ENCODE measurements around the gene AGBL4.
"Not testable (repeated sequence)": the region's sequence is repeated elsewhere in the genome, so short reads cannot be mapped to it uniquely, and the experiment has no call there.

AGBL4 gene

GRCh38 chr1:49738118-49738517, 285.6 kb downstream of the AGBL4 start:
- DNase-seq = not testable (repeated sequence)

GRCh38 chr1:49728377-49728776, 295.4 kb downstream of the AGBL4 start:
- Histone ChIP-seq H3K4me3 (ENCODE audit: insufficient read depth in 1 of 2, low read depth in 1 of 2, low read length in 2 of 2) (no peak overlapping the region), H2AFZ (ENCODE audit: low read depth, low read length) (no peak overlapping the region)

More at GRCh38 chr1:49738118-49738517, 285.6 kb downstream of the AGBL4 start:
- H3K27ac ChIP-seq (ENCODE audit: low read length, poor library complexity, severe bottlenecking); H3K4me2 ChIP-seq (ENCODE audit: low read length, poor library complexity, severe bottlenecking); H2BK120ac ChIP-seq (ENCODE audit: low read depth, low read length); H3K27me3 ChIP-seq (ENCODE audit: control insufficient read depth in 1 of 2, insufficient read depth in 1 of 2, low read length in 2 of 2); H2AFZ ChIP-seq (ENCODE audit: low read depth, low read length); H3K18ac ChIP-seq (ENCODE audit: low read depth in 1 of 2, low read length in 2 of 2); H3K36me3 ChIP-seq (ENCODE audit: control insufficient read depth in 1 of 2, insufficient read depth in 2 of 2, low read depth in 1 of 2, low read length in 2 of 2); H2BK5ac ChIP-seq (ENCODE audit: low read depth, low read length, poor library complexity, severe bottlenecking); H3K4ac ChIP-seq (ENCODE audit: low read depth in 1 of 2, low read length in 2 of 2); H2BK15ac ChIP-seq (ENCODE audit: low read depth, poor library complexity, severe bottlenecking); H3K23ac ChIP-seq (ENCODE audit: low read length in 2 of 2); H4K91ac ChIP-seq (ENCODE audit: low read length); H3K79me1 ChIP-seq (replicated peaks; ENCODE audit: low read length, poor library complexity, severe bottlenecking); H3K14ac ChIP-seq (ENCODE audit: low read length in 2 of 2); H3K4me3 ChIP-seq (ENCODE audit: insufficient read depth in 1 of 2, low read depth in 1 of 2, low read length in 2 of 2); H2BK12ac ChIP-seq (ENCODE audit: low read length in 2 of 2); H4K8ac ChIP-seq (ENCODE audit: low read length); H3K4me1 ChIP-seq (ENCODE audit: control insufficient read depth, insufficient read depth, low read depth, low read length); H2AK5ac ChIP-seq (ENCODE audit: low read length, severe bottlenecking); H3K9ac ChIP-seq (ENCODE audit: low read length): not testable (repeated sequence)
- 79% methylated on average over 9 of the region's 9 CpGs for WGBS
- peaks cover 26% of the 10 kb centered on the region for H3K9me3 ChIP-seq (ENCODE audit: control insufficient read depth, low read length)

GRCh38 chr1:49723662-49724061, 300.1 kb downstream of the AGBL4 start:
- no peak overlapping the region for H4K8ac ChIP-seq (ENCODE audit: low read length)
- H3K9me3 ChIP-seq (ENCODE audit: control insufficient read depth, low read length) = peaks cover 6% of the 10 kb centered on the region
- no peak overlapping the region for H4K91ac ChIP-seq (ENCODE audit: low read length)
- no peak overlapping the region for H3K23ac ChIP-seq (ENCODE audit: low read length in 2 of 2)
- no peak overlapping the region for H3K14ac ChIP-seq (ENCODE audit: low read length in 2 of 2)
- H3K4me1 ChIP-seq (ENCODE audit: control insufficient read depth, insufficient read depth, low read depth, low read length) = no peaks in the 10 kb centered on the region
- H3K4me3 ChIP-seq (ENCODE audit: insufficient read depth in 1 of 2, low read depth in 1 of 2, low read length in 2 of 2) = no peak overlapping the region
- no peak for DNase-seq
- H3K4ac ChIP-seq (ENCODE audit: low read depth in 1 of 2, low read length in 2 of 2) = no peak overlapping the region
- H2BK5ac ChIP-seq (ENCODE audit: low read depth, low read length, poor library complexity, severe bottlenecking) = no peak overlapping the region
- H3K18ac ChIP-seq (ENCODE audit: low read depth in 1 of 2, low read length in 2 of 2) = no peak overlapping the region
- no peak overlapping the region for H2AFZ ChIP-seq (ENCODE audit: low read depth, low read length)
- H3K79me1 ChIP-seq (replicated peaks; ENCODE audit: low read length, poor library complexity, severe bottlenecking) = no peaks in the 10 kb centered on the region
- no peak overlapping the region for H2AK5ac ChIP-seq (ENCODE audit: low read length, severe bottlenecking)
- WGBS = 92% methylated on average over 1 of the region's 1 CpG
- H3K27me3 ChIP-seq (ENCODE audit: control insufficient read depth in 1 of 2, insufficient read depth in 1 of 2, low read length in 2 of 2) = no peaks in the 10 kb centered on the region
- H3K36me3 ChIP-seq (ENCODE audit: control insufficient read depth in 1 of 2, insufficient read depth in 2 of 2, low read depth in 1 of 2, low read length in 2 of 2) = no peaks in the 10 kb centered on the region
- H3K4me2 ChIP-seq (ENCODE audit: low read length, poor library complexity, severe bottlenecking) = no peak overlapping the region
- no peak overlapping the region for H2BK120ac ChIP-seq (ENCODE audit: low read depth, low read length)
- no peak overlapping the region for H3K9ac ChIP-seq (ENCODE audit: low read length)
- no peak overlapping the region for H2BK12ac ChIP-seq (ENCODE audit: low read length in 2 of 2)
- H3K27ac ChIP-seq (ENCODE audit: low read length, poor library complexity, severe bottlenecking) = no peak overlapping the region
- H2BK15ac ChIP-seq (ENCODE audit: low read depth, poor library complexity, severe bottlenecking) = no peak overlapping the region

More at GRCh38 chr1:49728377-49728776, 295.4 kb downstream of the AGBL4 start:
- Histone ChIP-seq H3K9me3 (ENCODE audit: control insufficient read depth, low read length) (peaks cover 18% of the 10 kb centered on the region), H2AK5ac (ENCODE audit: low read length, severe bottlenecking) (no peak overlapping the region), H2BK120ac (ENCODE audit: low read depth, low read length) (no peak overlapping the region), H3K9ac (ENCODE audit: low read length) (no peak overlapping the region), H3K18ac (ENCODE audit: low read depth in 1 of 2, low read length in 2 of 2) (no peak overlapping the region), H3K14ac (ENCODE audit: low read length in 2 of 2) (no peak overlapping the region), H3K4me2 (ENCODE audit: low read length, poor library complexity, severe bottlenecking) (no peak overlapping the region), H4K8ac (ENCODE audit: low read length) (no peak overlapping the region), H3K79me1 (replicated peaks; ENCODE audit: low read length, poor library complexity, severe bottlenecking) (no peaks in the 10 kb centered on the region), H3K4me1 (ENCODE audit: control insufficient read depth, insufficient read depth, low read depth, low read length) (no peaks in the 10 kb centered on the region), H3K27ac (ENCODE audit: low read length, poor library complexity, severe bottlenecking) (no peak overlapping the region), H3K23ac (ENCODE audit: low read length in 2 of 2) (no peak overlapping the region), H2BK12ac (ENCODE audit: low read length in 2 of 2) (no peak overlapping the region), H3K4ac (ENCODE audit: low read depth in 1 of 2, low read length in 2 of 2) (no peak overlapping the region), H3K27me3 (ENCODE audit: control insufficient read depth in 1 of 2, insufficient read depth in 1 of 2, low read length in 2 of 2) (no peaks in the 10 kb centered on the region), H2BK15ac (ENCODE audit: low read depth, poor library complexity, severe bottlenecking) (no peak overlapping the region), H3K36me3 (ENCODE audit: control insufficient read depth in 1 of 2, insufficient read depth in 2 of 2, low read depth in 1 of 2, low read length in 2 of 2) (no peaks in the 10 kb centered on the region), H4K91ac (ENCODE audit: low read length) (no peak overlapping the region), H2BK5ac (ENCODE audit: low read depth, low read length, poor library complexity, severe bottlenecking) (no peak overlapping the region)
- DNase-seq = no peak
- WGBS = 12% methylated on average over 1 of the region's 1 CpG

GRCh38 chr1:49694251-49694827, 329.4 kb downstream of the AGBL4 start:
- no peak overlapping the region for H3K4me2 ChIP-seq (ENCODE audit: low read length, poor library complexity, severe bottlenecking)
- H4K91ac ChIP-seq (ENCODE audit: low read length) = no peak overlapping the region
- H2AK5ac ChIP-seq (ENCODE audit: low read length, severe bottlenecking) = no peak overlapping the region
- no peak overlapping the region for H3K4ac ChIP-seq (ENCODE audit: low read depth in 1 of 2, low read length in 2 of 2)
- no peak overlapping the region for H2BK5ac ChIP-seq (ENCODE audit: low read depth, low read length, poor library complexity, severe bottlenecking)
- H3K9me3 ChIP-seq (ENCODE audit: control insufficient read depth, low read length) = peaks cover 20% of the 10 kb centered on the region
- no peak for DNase-seq
- no peak overlapping the region for H3K14ac ChIP-seq (ENCODE audit: low read length in 2 of 2)
- H3K27me3 ChIP-seq (ENCODE audit: control insufficient read depth in 1 of 2, insufficient read depth in 1 of 2, low read length in 2 of 2) = no peaks in the 10 kb centered on the region
- H2BK15ac ChIP-seq (ENCODE audit: low read depth, poor library complexity, severe bottlenecking) = no peak overlapping the region
- no peak overlapping the region for H3K23ac ChIP-seq (ENCODE audit: low read length in 2 of 2)
- H3K18ac ChIP-seq (ENCODE audit: low read depth in 1 of 2, low read length in 2 of 2) = no peak overlapping the region
- no peak overlapping the region for H3K27ac ChIP-seq (ENCODE audit: low read length, poor library complexity, severe bottlenecking)
- H3K36me3 ChIP-seq (ENCODE audit: control insufficient read depth in 1 of 2, insufficient read depth in 2 of 2, low read depth in 1 of 2, low read length in 2 of 2) = no peaks in the 10 kb centered on the region
- H3K79me1 ChIP-seq (replicated peaks; ENCODE audit: low read length, poor library complexity, severe bottlenecking) = no peaks in the 10 kb centered on the region
- H3K4me1 ChIP-seq (ENCODE audit: control insufficient read depth, insufficient read depth, low read depth, low read length) = no peaks in the 10 kb centered on the region
- H4K8ac ChIP-seq (ENCODE audit: low read length) = no peak overlapping the region
- 90% methylated on average over 2 of the region's 4 CpGs for WGBS
- H3K4me3 ChIP-seq (ENCODE audit: insufficient read depth in 1 of 2, low read depth in 1 of 2, low read length in 2 of 2) = no peak overlapping the region
- H3K9ac ChIP-seq (ENCODE audit: low read length) = no peak overlapping the region
- no peak overlapping the region for H2BK120ac ChIP-seq (ENCODE audit: low read depth, low read length)
- H2AFZ ChIP-seq (ENCODE audit: low read depth, low read length) = no peak overlapping the region
- no peak overlapping the region for H2BK12ac ChIP-seq (ENCODE audit: low read length in 2 of 2)

All from mesenchymal stem cell (in vitro differentiated cells and primary cell).